Endothelial cell of umbilical vein (primary cell): Measurements from ENCODE around the gene CIRBP. TPM values are rescaled to one million over a fixed set of nuclear protein-coding genes. Genes with fewer than 3 reads are reported as not detected.

ENCODE experiments used
- BruUV-seq: library from RNA; stranded (reverse); fragments of 400-500 nt; replicated peaks from 2 replicates; lab custom pipeline; 2021; lab: Mats Ljungman, UMichigan
- CTCF ChIA-PET: fragments of 300-600, 350-600 bp; sonication (Branson Sonifier 250); formaldehyde crosslinking; loops from one replicate; lab custom pipeline; 2021; ENCODE audit warnings: antibody characterized with exemption, inconsistent platforms; lab: Charles Lee
- POLR2A ChIA-PET: fragments of 300-600, 350-600 bp; sonication (Branson Sonifier 250); formaldehyde crosslinking; loops from one replicate; lab custom pipeline; 2021; ENCODE audit warnings: antibody characterized with exemption, inconsistent platforms; lab: Charles Lee
- DNase-seq: peaks from one replicate; pipeline ENCODE4 v3.0.0-alpha.2; 2011; ENCODE audit warnings: low read depth, low spot score
- FAIRE-seq: peaks from 2 replicates; lab custom pipeline; 2011; peaks lifted over from hg19 to GRCh38; lab: Jason Lieb, UNC
- H2AFZ ChIP-seq: 2 replicates; pipeline ENCODE4 v1.6.0; 2012; ENCODE audit warnings: low read depth, low read length, control low read depth, inconsistent platforms
- H3K27ac ChIP-seq: 2 replicates; pipeline ENCODE4 v1.5.1; 2011; ENCODE audit warnings: low read depth, mild to moderate bottlenecking, control low read depth, low read length, moderate library complexity; ENCODE audit not compliant: insufficient read depth
- H3K27me3 ChIP-seq, 2 experiments: 2 replicates each; pipeline versions ENCODE4 v1.6.0 to v1.6.1; 2011; ENCODE audit warnings: low read length in 2 of 2, mixed read lengths in 1 of 2; ENCODE audit not compliant: control insufficient read depth in 2 of 2, insufficient read depth in 2 of 2
- H3K36me3 ChIP-seq, 2 experiments: 2 replicates in 1 of 2; 3 replicates in 1 of 2; pipeline ENCODE4 v1.5.1; 2011; ENCODE audit warnings: low read length in 2 of 2, mild to moderate bottlenecking in 1 of 2, moderate library complexity in 1 of 2; ENCODE audit not compliant: control insufficient read depth in 2 of 2, insufficient read depth in 2 of 2; ENCODE audit errors: extremely low read depth in 1 of 2
- H3K4me1 ChIP-seq: 3 replicates; pipeline ENCODE4 v1.5.1; 2011; ENCODE audit warnings: mild to moderate bottlenecking, low read length; ENCODE audit not compliant: control insufficient read depth, insufficient read depth; ENCODE audit errors: extremely low read depth
- H3K4me2 ChIP-seq: 2 replicates; pipeline ENCODE4 v1.6.1; 2011; ENCODE audit warnings: low read length, control low read depth, mixed read lengths; ENCODE audit not compliant: insufficient read depth
- H3K4me3 ChIP-seq, 3 experiments: fragments of 200-600 bp in 1 of 3; sonication (generic), shearing (Covaris generic) in 1 of 3; replicated peaks in 1 of 3; 2 replicates each; pipeline ENCODE4 v1.5.1; 2011 to 2016; ENCODE audit warnings: control low read depth in 3 of 3, low read length in 3 of 3, mild to moderate bottlenecking in 2 of 3, inconsistent platforms in 1 of 3, low read depth in 1 of 3, moderate library complexity in 1 of 3; ENCODE audit not compliant: insufficient read depth in 1 of 3
- H3K79me2 ChIP-seq: 2 replicates; pipeline ENCODE4 v1.6.0; 2012; ENCODE audit warnings: low read length, inconsistent platforms; ENCODE audit not compliant: control insufficient read depth, insufficient read depth
- H3K9ac ChIP-seq: replicated peaks from 2 replicates; pipeline ENCODE3; 2011; ENCODE audit warnings: low read length, control low read depth; ENCODE audit not compliant: insufficient read depth; ENCODE audit errors: extremely low read depth
- H3K9me1 ChIP-seq: replicated peaks from 3 replicates; pipeline ENCODE4 v1.6.0; 2011; ENCODE audit warnings: mild to moderate bottlenecking, low read length; ENCODE audit not compliant: control insufficient read depth, insufficient read depth; ENCODE audit errors: extremely low read depth
- H3K9me3 ChIP-seq: replicated peaks from 2 replicates; pipeline ENCODE4 v1.5.1; 2012; ENCODE audit warnings: low read length, inconsistent platforms; ENCODE audit not compliant: control insufficient read depth, insufficient read depth
- H4K20me1 ChIP-seq: replicated peaks from 2 replicates; pipeline ENCODE3; 2011; ENCODE audit warnings: mild to moderate bottlenecking, low read length; ENCODE audit not compliant: control insufficient read depth, insufficient read depth; ENCODE audit errors: extremely low read depth
- CTCF ChIP-seq, 2 donors: IDR thresholded peaks; 1 replicate in 1 of 2; 2 replicates in 1 of 2; pipeline ENCODE4 v1.5.1; 2011; ENCODE audit warnings: low read length in 2 of 2, mild to moderate bottlenecking in 2 of 2, moderate library complexity in 2 of 2, control low read depth in 1 of 2, inconsistent platforms in 1 of 2, low read depth in 1 of 2; ENCODE audit not compliant: insufficient read depth in 1 of 2; ENCODE audit errors: extremely low read depth in 1 of 2
- EZH2 ChIP-seq: IDR thresholded peaks from 2 replicates; pipeline ENCODE4 v1.6.1; 2012; ENCODE audit warnings: borderline replicate concordance, low read depth, mild to moderate bottlenecking, moderate library complexity, low read length, inconsistent platforms; ENCODE audit not compliant: severe bottlenecking
- FOS ChIP-seq: IDR thresholded peaks from 2 replicates; pipeline ENCODE4 v1.6.1; 2011; ENCODE audit warnings: mild to moderate bottlenecking, low read length, moderate library complexity, borderline replicate concordance; ENCODE audit not compliant: insufficient read depth
- GATA2 ChIP-seq: IDR thresholded peaks from 2 replicates; pipeline ENCODE4 v1.7.0; 2011; ENCODE audit warnings: low read depth, mild to moderate bottlenecking, moderate library complexity, mixed read lengths, low read length; ENCODE audit not compliant: insufficient read length, insufficient read depth
- JUN ChIP-seq: IDR thresholded peaks from 2 replicates; pipeline ENCODE4 v1.6.1; 2011; ENCODE audit warnings: borderline replicate concordance, low read depth; ENCODE audit not compliant: insufficient read length, insufficient read depth
- MAX ChIP-seq: IDR thresholded peaks from 2 replicates; pipeline ENCODE4 v1.6.1; 2011; ENCODE audit not compliant: insufficient read depth, insufficient read length
- MYC ChIP-seq: IDR thresholded peaks from one replicate; pipeline ENCODE4 v1.6.1; 2011; ENCODE audit warnings: mild to moderate bottlenecking, low read depth, low read length
- POLR2A ChIP-seq: IDR thresholded peaks from 2 replicates; pipeline ENCODE4 v1.6.1; 2012; ENCODE audit warnings: low read depth, mild to moderate bottlenecking, control low read depth, low read length
- POLR2AphosphoS5 ChIP-seq: IDR thresholded peaks from 2 replicates; pipeline ENCODE4 v1.6.1; 2012; ENCODE audit warnings: low read depth, mild to moderate bottlenecking, control low read depth, low read length, moderate library complexity; ENCODE audit not compliant: insufficient read depth
- dilution Hi-C: fragments of 300-500 bp; cut with MboI; formaldehyde crosslinking; loops from one replicate; pipeline ENCODE4 v1.15.0; 2019; ENCODE audit warnings: low sequenced_read_pairs; ENCODE audit not compliant: extremely low pct_ligation_motif_present
- intact Hi-C: fragments of 100-400 bp; cut with micrococcal nuclease; formaldehyde crosslinking; loops from one replicate; pipeline ENCODE4 v1.10.0; 2022
- polyA plus RNA-seq, 4 experiments: library from polyadenylated mRNA; depleted of rRNA in 3 of 4; stranded (reverse) in 3 of 4; unstranded in 1 of 4; fragments of >200 nt; gene quantifications; 2 replicates each; pipeline versions ENCODE4 v1.2.1 to v1.2.3, GENCODE V29; 2011 to 2012; ENCODE audit warnings: missing spikeins in 1 of 4
- total RNA-seq: library from RNA; stranded (reverse); gene quantifications from 2 replicates; pipeline ENCODE4 v1.2.3, GENCODE V29; 2021

CIRBP gene
- total and polyA plus RNA-seq, 2 donors (not counting 3 experiments of a cell fraction or from before 2014, with no cell fraction given): 225 to 439 TPM

GRCh38 chr19:1277061-1277460 is 7.9 kb downstream of the CIRBP start:
- CTCF ChIA-PET: no interaction called here
- Histone ChIP-seq H3K9me1 (no peaks in the 10 kb centered on the region), H3K27me3 (no peaks in the 10 kb centered on the region), H3K9ac (no peak overlapping the region), H3K36me3 (peaks cover 16 to 28% of the 10 kb centered on the region in 2 experiments), H3K9me3 (no peaks in the 10 kb centered on the region), H3K27ac (no peak overlapping the region), H3K4me3 (no peak overlapping the region), H3K79me2 (peaks cover 23% of the 10 kb centered on the region), H3K4me1 (peaks cover 18% of the 10 kb centered on the region), H4K20me1 (no peaks in the 10 kb centered on the region), H3K4me2 (no peak overlapping the region), H2AFZ (no peak overlapping the region)
- FAIRE-seq (no peak), DNase-seq (no peak)
- POLR2A ChIA-PET: interaction anchor here (1.0 kb wide), 1 partner anchor 8 kb away, joined by 3 read pairs; the partner anchor contains the start of gene CIRBP
- TF ChIP-seq CTCF (IDR thresholded peaks at IDR 0.05; ENCODE audit: extremely low read depth in 1 of 2, insufficient read depth in 1 of 2, low read depth in 1 of 2, low read length in 2 of 2) (no peak), GATA2 (no peak), JUN (no peak), MYC (no peak), POLR2A (no peak), MAX (no peak), FOS (no peak), POLR2AphosphoS5 (no peak), EZH2 (no peak)
- intact Hi-C loops (no loop called here), dilution Hi-C loops (no loop called here)
- BruUV-seq: no TSS peak
